GM12878 (cell line): ENCODE results near the gene LYPLA2. TPM values are rescaled to one million over a fixed set of nuclear protein-coding genes. Genes with fewer than 3 reads are reported as not detected.

Experiments used
- ATAC-seq: fragments of 200-7000 bp; cut with Tn5 transposase; 3 replicates; pipeline ENCODE4 v1.9.1; 2020; ENCODE audit warnings: mild to moderate bottlenecking, moderate library complexity
- BruUV-seq: library from RNA; stranded (reverse); fragments of 400-500 nt; replicated peaks from 2 replicates; lab custom pipeline; 2021; lab: Mats Ljungman, UMichigan
- CTCF ChIA-PET: fragments of 300-600 bp; sonication (Branson Sonifier 250); formaldehyde crosslinking; extraction: SDS; loops from one replicate; lab custom pipeline; 2021; ENCODE audit warnings: inconsistent platforms; lab: Yijun Ruan, JAX
- POLR2A ChIA-PET: fragments of 350-600 bp; formaldehyde crosslinking; extraction: SDS; loops from one replicate; lab custom pipeline; 2021; ENCODE audit warnings: inconsistent platforms; lab: Charles Lee
- RAD21 ChIA-PET: fragments of 300-600 bp; sonication (Branson Sonifier 250); formaldehyde crosslinking; loops from one replicate; lab custom pipeline; 2023; ENCODE audit warnings: antibody characterized with exemption; ENCODE audit not compliant: unreplicated experiment; lab: Charles Lee
- SMC1A ChIA-PET: fragments of 300-600 bp; sonication (Branson Sonifier 250); formaldehyde crosslinking; loops from one replicate; lab custom pipeline; 2023; ENCODE audit not compliant: unreplicated experiment, uncharacterized antibody; lab: Charles Lee
- DNase-seq: peaks from one replicate; pipeline ENCODE4 v3.0.0-alpha.2; 2011; ENCODE audit warnings: low read depth, low spot score
- FAIRE-seq: peaks from 3 replicates; lab custom pipeline; 2011; peaks lifted over from hg19 to GRCh38; lab: Jason Lieb, UNC
- H2AFZ ChIP-seq: 2 replicates; pipeline ENCODE4 v1.6.0; 2011; ENCODE audit warnings: low read depth, low read length, control low read depth; ENCODE audit not compliant: control insufficient read depth
- H3K27ac ChIP-seq: 2 replicates; pipeline ENCODE4 v1.5.1; 2011; ENCODE audit warnings: control low read depth; ENCODE audit not compliant: control insufficient read depth, insufficient read depth
- H3K27me3 ChIP-seq, 2 experiments: replicated peaks in 1 of 2; 2 replicates each; pipeline versions ENCODE4 v1.6.0 to v1.6.1; 2011; ENCODE audit warnings: low read length in 1 of 2; ENCODE audit not compliant: control insufficient read depth in 2 of 2, insufficient read depth in 2 of 2
- H3K36me3 ChIP-seq, 2 experiments: 2 replicates each; pipeline ENCODE4 v1.5.1; 2011; ENCODE audit warnings: low read length in 1 of 2; ENCODE audit not compliant: control insufficient read depth in 2 of 2, insufficient read depth in 2 of 2
- H3K4me1 ChIP-seq: 2 replicates; pipeline ENCODE4 v1.6.1; 2011; ENCODE audit warnings: mild to moderate bottlenecking, low read length, moderate library complexity, mixed read lengths; ENCODE audit not compliant: control insufficient read depth, insufficient read depth
- H3K4me2 ChIP-seq: 2 replicates; pipeline ENCODE4 v1.6.0; 2011; ENCODE audit warnings: control low read depth; ENCODE audit not compliant: control insufficient read depth, insufficient read depth
- H3K4me3 ChIP-seq: fragments of 200-600 bp; sonication (generic); 2 replicates; pipeline ENCODE4 v1.5.1; 2016
- H3K79me2 ChIP-seq: 2 replicates; pipeline ENCODE4 v1.6.0; 2011; ENCODE audit warnings: low read length; ENCODE audit not compliant: control insufficient read depth, insufficient read depth
- H3K9ac ChIP-seq: 2 replicates; pipeline ENCODE4 v1.8.0; 2011; ENCODE audit warnings: low read length, control low read depth, mixed read lengths; ENCODE audit not compliant: control insufficient read depth, insufficient read depth
- H3K9me3 ChIP-seq: replicated peaks from 3 replicates; pipeline ENCODE4 v1.5.1; 2011; ENCODE audit warnings: mild to moderate bottlenecking, low read length; ENCODE audit not compliant: control insufficient read depth, insufficient read depth
- H4K20me1 ChIP-seq: 2 replicates; pipeline ENCODE4 v1.6.0; 2011; ENCODE audit not compliant: control insufficient read depth, insufficient read depth
- ATF2 ChIP-seq: IDR thresholded peaks from 2 replicates; pipeline ENCODE4 v1.6.1; 2012; ENCODE audit warnings: low read length, inconsistent platforms
- BCL11A ChIP-seq: IDR thresholded peaks from 2 replicates; pipeline ENCODE4 v1.6.1; 2011; ENCODE audit warnings: low read depth, low read length
- CEBPZ ChIP-seq: fragments of 150-350 bp; IDR thresholded peaks from 2 replicates; pipeline ENCODE4 v1.6.1; 2016; ENCODE audit warnings: low read depth, low read length
- GATAD2B ChIP-seq: fragments of 450-650 bp; conservative IDR thresholded peaks from 2 replicates; pipeline ENCODE4 v1.6.1; 2017; ENCODE audit warnings: low read depth, mild to moderate bottlenecking, moderate library complexity
- IRF3 ChIP-seq: fragments of 450-650 bp; IDR thresholded peaks from 2 replicates; pipeline ENCODE4 v1.6.1; 2014; ENCODE audit warnings: mild to moderate bottlenecking
- MTA2 ChIP-seq: fragments of 450-650 bp; IDR thresholded peaks from 2 replicates; pipeline ENCODE4 v1.6.1; 2016; ENCODE audit warnings: low read depth, mild to moderate bottlenecking, moderate library complexity
- POLR2AphosphoS5 ChIP-seq: IDR thresholded peaks from 2 replicates; pipeline ENCODE4 v1.6.1; 2011; ENCODE audit warnings: mild to moderate bottlenecking, low read length, inconsistent platforms
- RAD51 ChIP-seq: fragments of 450-650 bp; IDR thresholded peaks from 2 replicates; pipeline ENCODE4 v1.6.1; 2016; ENCODE audit warnings: moderate library complexity, mild to moderate bottlenecking, inconsistent platforms
- RBBP5 ChIP-seq: fragments of 200-600 bp; sonication (generic); conservative IDR thresholded peaks from 2 replicates; pipeline ENCODE4 v1.6.1; 2016
- SMC3 ChIP-seq: IDR thresholded peaks from 2 replicates; pipeline ENCODE4 v1.6.1; 2011; ENCODE audit warnings: low read length, improper control_type of control experiment, borderline replicate concordance
- SUZ12 ChIP-seq: fragments of 200-600 bp; sonication (generic); IDR thresholded peaks from one replicate; pipeline ENCODE4 v1.6.1; 2018; ENCODE audit warnings: antibody characterized with exemption, mild to moderate bottlenecking; ENCODE audit not compliant: unreplicated experiment
- TARDBP ChIP-seq: IDR thresholded peaks from 2 replicates; pipeline ENCODE4 v1.6.1; 2016; ENCODE audit warnings: borderline replicate concordance
- YY1 ChIP-seq: IDR thresholded peaks from 2 replicates; pipeline ENCODE4 v1.6.1; 2011; ENCODE audit warnings: low read depth, mild to moderate bottlenecking, low read length
- ZNF592 ChIP-seq: fragments of 450-650 bp; IDR thresholded peaks from 2 replicates; pipeline ENCODE4 v1.6.1; 2017; ENCODE audit warnings: mild to moderate bottlenecking, moderate library complexity
- WGBS: methylation state at CpG from one replicate; pipeline ENCODE4 v1.1.6; 2016; ENCODE audit warnings: low lambda C conversion rate; ENCODE audit not compliant: insufficient replicate concordance, insufficient coverage; ENCODE audit errors: missing lambda C conversion rate; 5-methylcytosine and 5-hydroxymethylcytosine counted together
- in situ Hi-C: fragments of 300-500 bp; cut with MboI; formaldehyde crosslinking; loops from 9 replicates; pipeline ENCODE4 v1.14.3; 2018; ENCODE audit warnings: mixed read lengths
- intact Hi-C: fragments of 100-400 bp; cut with micrococcal nuclease; formaldehyde crosslinking; loops from one replicate; pipeline ENCODE4 v1.14.2; 2022; ENCODE audit not compliant: unreplicated experiment
- polyA plus RNA-seq, 11 experiments: library from polyadenylated mRNA; depleted of rRNA in 4 of 11; unstranded in 6 of 11; stranded (reverse) in 5 of 11; fragments of >200 nt; fragmentation: Nextera tagmentation in 4 of 11; fragmentation: Illumina TruSeq in 1 of 11; extraction: Ambion mirVana in 4 of 11; extraction: Trizol in 1 of 11; gene quantifications; 1 replicate in 1 of 11; 2 replicates in 10 of 11; pipeline versions ENCODE4 v1.2.1 to v1.2.3, GENCODE V29; 2011 to 2016; ENCODE audit warnings: inconsistent platforms in 2 of 11, missing spikeins in 2 of 11, low read depth in 1 of 11
- total RNA-seq, 4 experiments: library from RNA; depleted of rRNA in 3 of 4; stranded (reverse); fragments of >200 nt in 3 of 4; fragmentation: Illumina TruSeq in 1 of 4; extraction: Trizol in 1 of 4; gene quantifications; 2 replicates each; pipeline versions ENCODE4 v1.2.1 to v1.2.3, GENCODE V29; 2013 to 2021

The LYPLA2 gene
- total and polyA plus RNA-seq, 10 of the 15 experiments (the other 5 are each of a cell fraction or from before 2014, with no cell fraction given) = 2.7 to 129 (median 62.3) TPM

- TF ChIP-seq CEBPZ = no peak
- no peak for TF ChIP-seq RBBP5
- TF ChIP-seq RAD51 = no peak
- no peak for TF ChIP-seq BCL11A
- no peak for TF ChIP-seq SUZ12
- no peak for TF ChIP-seq POLR2AphosphoS5
Observed at GRCh38 chr1:23814016-23814415, 23.1 kb downstream of the LYPLA2 start (continued).

GRCh38 chr1:23816361-23816760, 25.4 kb downstream of the LYPLA2 start:
- Histone ChIP-seq H3K9ac (no peak overlapping the region), H2AFZ (no peak overlapping the region), H3K36me3 (peaks cover 0 to 11% of the 10 kb centered on the region in 2 experiments; a peak in 1 of 4 replicates), H3K27ac (no peak overlapping the region), H3K4me2 (no peak overlapping the region), H3K4me3 (no peak overlapping the region), H3K9me3 (no peaks in the 10 kb centered on the region), H3K79me2 (no peaks in the 10 kb centered on the region), H3K4me1 (peaks cover 13% of the 10 kb centered on the region), H4K20me1 (no peaks in the 10 kb centered on the region), H3K27me3 (no peaks in the 10 kb centered on the region)
- in situ Hi-C loops = no loop called here
- FAIRE-seq (no peak), ATAC-seq (no peak), DNase-seq (no peak)
- ChIA-PET RAD21 (interaction anchor here (1.8 kb wide), 1 partner anchor 12 kb away, joined by 5 read pairs; no protein-coding TSS in a partner anchor), POLR2A (interaction anchor here (0.5 to 1.9 kb wide), 4 partner anchors 9 to 94 kb away, joined by 3 to 4 read pairs (median 4); partner anchors contain the start of gene HMGCL), CTCF (interaction anchor here (0.6 to 2.3 kb wide), 9 partner anchors 8 to 287 kb away, joined by 3 to 8 read pairs (median 3); no protein-coding TSS in a partner anchor), SMC1A (interaction anchor here (0.6 to 3.5 kb wide), 5 partner anchors 8 to 100 kb away, joined by 3 to 12 read pairs (median 3); partner anchors contain the start of gene HMGCL)
- WGBS = 97% methylated on average over 3 of the region's 3 CpGs
- intact Hi-C loops = loop anchor here (10.0 kb wide), 1 partner anchor 208 kb away; no protein-coding TSS in a partner anchor
- BruUV-seq = no TSS peak
- TF ChIP-seq SMC3 (no peak), MTA2 (no peak), YY1 (no peak), ATF2 (no peak), ZNF592 (no peak), IRF3 (no peak), TARDBP (no peak), POLR2AphosphoS5 (no peak), GATAD2B (no peak)
